SK-N-SH (cell line): ENCODE measurements around the gene TMEM184B. TPM values are rescaled to one million over a fixed set of nuclear protein-coding genes. Genes with fewer than 3 reads are reported as not detected.

ENCODE experiments used
- CTCF ChIA-PET: fragments of 300-600, 350-600 bp; formaldehyde crosslinking; extraction: SDS; loops from one replicate; lab custom pipeline; 2021; lab: Yijun Ruan, JAX
- POLR2A ChIA-PET: fragments of 350-600 bp; sonication (Branson Sonifier 250); formaldehyde crosslinking; extraction: SDS; loops from one replicate; lab custom pipeline; 2020; ENCODE audit warnings: antibody characterized with exemption, inconsistent platforms; lab: Yijun Ruan, JAX
- DNase-seq: peaks from one replicate; pipeline ENCODE4 v3.0.0; 2012
- H2AFZ ChIP-seq: fragments of 200-600 bp; sonication (generic); 2 replicates; pipeline ENCODE4 v1.8.1; 2016; ENCODE audit warnings: antibody characterized with exemption, mild to moderate bottlenecking, low read depth
- H3F3A ChIP-seq: fragments of 200-600 bp; sonication (generic); replicated peaks from 2 replicates; pipeline ENCODE3; 2016; ENCODE audit warnings: antibody characterized with exemption, mild to moderate bottlenecking; ENCODE audit not compliant: insufficient read depth
- H3K27ac ChIP-seq, 2 experiments: fragments of 200-500 bp in 1 of 2; fragments of 200-600 bp in 1 of 2; sonication (Bioruptor generic) in 1 of 2; sonication (generic), shearing (Covaris generic) in 1 of 2; 2 replicates each; pipeline versions ENCODE4 v1.5.1 to v1.6.1; 2014 to 2016; ENCODE audit warnings: low read depth in 2 of 2, inconsistent platforms in 1 of 2, low read length in 1 of 2, mild to moderate bottlenecking in 1 of 2, mixed read lengths in 1 of 2
- H3K27me3 ChIP-seq: fragments of 200-600 bp; sonication (generic), shearing (Covaris generic); 2 replicates; pipeline ENCODE4 v1.6.1; 2016; ENCODE audit warnings: mixed run types; ENCODE audit not compliant: insufficient read depth
- H3K36me3 ChIP-seq, 2 experiments: fragments of 200-500 bp in 1 of 2; fragments of 200-600 bp in 1 of 2; sonication (Bioruptor generic) in 1 of 2; sonication (generic) in 1 of 2; replicated peaks in 1 of 2; 2 replicates each; pipeline versions ENCODE3 to v1.5.1; 2014 to 2016; ENCODE audit warnings: low read length in 1 of 2, mild to moderate bottlenecking in 1 of 2; ENCODE audit not compliant: insufficient read depth in 2 of 2, control insufficient read depth in 1 of 2
- H3K4me1 ChIP-seq, 2 experiments: fragments of 200-500 bp in 1 of 2; fragments of 200-600 bp in 1 of 2; sonication (Bioruptor generic) in 1 of 2; sonication (generic), shearing (Covaris generic) in 1 of 2; 2 replicates each; pipeline versions ENCODE4 v1.5.1 to v1.6.1; 2014 to 2016; ENCODE audit warnings: low read depth in 1 of 2, low read length in 1 of 2, mixed run types in 1 of 2; ENCODE audit not compliant: insufficient read depth in 2 of 2, control insufficient read depth in 1 of 2
- H3K4me2 ChIP-seq: fragments of 200-600 bp; sonication (generic), shearing (Covaris generic); 2 replicates; pipeline ENCODE4 v1.6.1; 2017; ENCODE audit warnings: mixed run types
- H3K4me3 ChIP-seq, 2 experiments: fragments of 200-500 bp in 1 of 2; fragments of 200-600 bp in 1 of 2; sonication (Bioruptor generic) in 1 of 2; sonication (generic), shearing (Covaris generic) in 1 of 2; 2 replicates each; pipeline versions ENCODE4 v1.5.1 to v1.8.1; 2014 to 2016; ENCODE audit warnings: low read depth in 2 of 2, inconsistent platforms in 1 of 2, low read length in 1 of 2, mild to moderate bottlenecking in 1 of 2, mixed read lengths in 1 of 2, moderate library complexity in 1 of 2
- H3K79me2 ChIP-seq: fragments of 200-600 bp; sonication (generic); 2 replicates; pipeline ENCODE4 v1.8.1; 2017; ENCODE audit warnings: mild to moderate bottlenecking; ENCODE audit not compliant: insufficient read depth
- H3K9ac ChIP-seq: fragments of 200-600 bp; sonication (generic); 2 replicates; pipeline ENCODE4 v1.6.1; 2017; ENCODE audit warnings: mixed run types
- H3K9me2 ChIP-seq: fragments of 200-600 bp; sonication (generic); 2 replicates; pipeline ENCODE4 v1.6.1; 2017; ENCODE audit warnings: mixed run types
- H3K9me3 ChIP-seq: fragments of 200-600 bp; sonication (generic); 2 replicates; pipeline ENCODE4 v1.6.1; 2017; ENCODE audit warnings: mixed run types, mild to moderate bottlenecking, moderate library complexity
- H4K20me1 ChIP-seq: fragments of 200-600 bp; sonication (generic); 2 replicates; pipeline ENCODE4 v1.6.1; 2017; ENCODE audit warnings: mild to moderate bottlenecking, mixed run types; ENCODE audit not compliant: insufficient read depth
- ELF1 ChIP-seq: IDR thresholded peaks from 2 replicates; pipeline ENCODE4 v1.4.0; 2012
- EZH2phosphoT487 ChIP-seq: fragments of 200-600 bp; sonication (generic); IDR thresholded peaks from 2 replicates; pipeline ENCODE4 v1.6.1; 2017; ENCODE audit warnings: low read depth, mixed run types, mild to moderate bottlenecking, antibody characterized with exemption, moderate library complexity, borderline replicate concordance
- FOSL2 ChIP-seq: IDR thresholded peaks from 2 replicates; pipeline ENCODE4 v1.4.0; 2012; ENCODE audit warnings: low read depth, mild to moderate bottlenecking, moderate library complexity, borderline replicate concordance
- GABPA ChIP-seq: IDR thresholded peaks from 2 replicates; pipeline ENCODE4 v1.4.0; 2012; ENCODE audit warnings: low read depth, mild to moderate bottlenecking
- JUND ChIP-seq: IDR thresholded peaks from 2 replicates; pipeline ENCODE4 v1.4.0; 2012
- NFIC ChIP-seq: IDR thresholded peaks from 2 replicates; pipeline ENCODE4 v1.4.0; 2012; ENCODE audit warnings: borderline replicate concordance
- NRF1 ChIP-seq: IDR thresholded peaks from 2 replicates; pipeline ENCODE4 v1.6.1; 2012; ENCODE audit warnings: low read depth, mild to moderate bottlenecking, low read length
- POLR2AphosphoS5 ChIP-seq: IDR thresholded peaks from 2 replicates; pipeline ENCODE4 v1.6.1; 2012; ENCODE audit warnings: low read depth, low read length
- RCOR1 ChIP-seq: fragments of 150-350 bp; IDR thresholded peaks from 2 replicates; pipeline ENCODE4 v1.6.1; 2017; ENCODE audit warnings: antibody characterized with exemption, low read length
- RXRA ChIP-seq: IDR thresholded peaks from 2 replicates; pipeline ENCODE4 v1.4.0; 2012; ENCODE audit warnings: low read depth, mild to moderate bottlenecking, borderline replicate concordance
- TEAD4 ChIP-seq: IDR thresholded peaks from 2 replicates; pipeline ENCODE4 v1.4.0; 2012; ENCODE audit warnings: mild to moderate bottlenecking, borderline replicate concordance; ENCODE audit not compliant: insufficient read depth
- WGBS: methylation state at CpG from one replicate; pipeline ENCODE4 v1.1.6; 2017; ENCODE audit warnings: low lambda C conversion rate; 5-methylcytosine and 5-hydroxymethylcytosine counted together
- polyA plus RNA-seq, 3 experiments: library from polyadenylated mRNA; depleted of rRNA; stranded (reverse); fragments of >200 nt; gene quantifications; 2 replicates each; pipeline ENCODE4 v1.2.3, GENCODE V29; 2012
- TF ChIP-seq, protein P1 (sequence below): fragments of 150-350 bp; IDR thresholded peaks from 2 replicates; pipeline ENCODE4 v1.6.1; 2016; ENCODE audit warnings: mild to moderate bottlenecking, low read depth, low read length
- TF ChIP-seq, protein P2 (sequence below): IDR thresholded peaks from 2 replicates; pipeline ENCODE4 v1.6.1; 2012; ENCODE audit warnings: mild to moderate bottlenecking, low read depth, low read length, moderate library complexity
- TF ChIP-seq, protein P3 (sequence below): IDR thresholded peaks from 2 replicates; pipeline ENCODE4 v1.4.0; 2012; ENCODE audit warnings: low read depth, borderline replicate concordance

The TMEM184B gene
- polyA plus RNA-seq, 1 of the 3 experiments (the other 2 are of a cell fraction), result 25.3 TPM

DNA sequence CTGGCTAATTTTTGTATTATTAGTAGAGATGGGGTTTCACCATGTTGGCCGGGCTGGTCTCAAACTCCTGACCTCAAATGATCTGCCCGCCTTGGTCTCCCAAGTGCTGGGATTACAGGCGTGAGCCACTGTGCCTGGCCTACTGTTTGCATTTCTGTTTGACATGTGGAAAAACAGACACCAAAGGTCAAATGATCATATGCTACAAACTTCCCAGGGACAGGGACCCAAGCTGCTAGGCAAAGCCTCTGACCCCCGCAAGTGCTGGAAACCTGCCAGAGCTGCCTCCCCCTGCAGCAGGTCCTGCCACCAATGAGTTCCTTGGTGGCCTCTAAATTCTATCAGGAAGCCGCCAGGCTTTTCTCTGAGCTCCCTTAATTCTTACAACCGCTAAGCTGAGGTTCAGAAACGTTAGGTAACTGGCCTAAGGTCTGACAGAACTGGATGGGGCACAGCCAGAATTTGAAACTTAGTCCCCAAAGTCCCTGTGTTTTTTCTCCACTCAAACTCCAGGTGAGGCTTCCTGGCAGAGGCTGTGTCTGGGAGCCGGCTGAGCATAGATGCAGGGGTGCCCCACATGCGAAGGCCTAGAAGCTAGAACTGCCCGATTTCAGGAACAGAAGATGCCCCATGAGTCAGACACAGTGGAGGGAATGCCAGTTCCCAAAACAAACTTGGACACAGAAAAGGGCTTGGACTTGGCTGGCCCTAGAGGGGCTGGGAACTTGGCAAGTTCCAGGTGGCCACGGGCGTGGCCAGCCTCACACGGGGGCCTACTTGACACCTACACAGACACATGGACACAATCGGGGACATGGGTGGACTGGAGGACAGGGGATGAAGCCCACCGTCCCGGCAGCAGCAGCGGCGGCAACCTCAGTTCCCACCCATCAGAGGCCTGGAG is 37.1 kb upstream of the TMEM184B start:
- Histone ChIP-seq H3K9me2 (no peaks in the 10 kb centered on the region), H3F3A (peaks cover 7% of the 10 kb centered on the region), H3K27me3 (no peaks in the 10 kb centered on the region), H4K20me1 (peaks cover 92% of the 10 kb centered on the region), H2AFZ (no peak overlapping the region), H3K36me3 (peaks cover 0 to 3% of the 10 kb centered on the region in 2 experiments), H3K9me3 (no peaks in the 10 kb centered on the region), H3K4me2 (no peak overlapping the region), H3K27ac (no peak overlapping the region), H3K9ac (no peak overlapping the region), H3K4me1 (peaks cover 20 to 21% of the 10 kb centered on the region in 2 experiments; a peak in 2 of 4 replicates), H3K79me2 (peaks cover 98% of the 10 kb centered on the region), H3K4me3 (no peak overlapping the region)
- ChIA-PET CTCF (no interaction called here), POLR2A (no interaction called here)
- DNase-seq, result no peak
- TF ChIP-seq NFIC (no peak), GABPA (no peak), NRF1 (no peak), TEAD4 (no peak), JUND (no peak), RCOR1 (no peak), POLR2AphosphoS5 (no peak), ELF1 (no peak), FOSL2 (no peak), RXRA (no peak), EZH2phosphoT487 (no peak)
- TF ChIP-seq, protein P1, sequence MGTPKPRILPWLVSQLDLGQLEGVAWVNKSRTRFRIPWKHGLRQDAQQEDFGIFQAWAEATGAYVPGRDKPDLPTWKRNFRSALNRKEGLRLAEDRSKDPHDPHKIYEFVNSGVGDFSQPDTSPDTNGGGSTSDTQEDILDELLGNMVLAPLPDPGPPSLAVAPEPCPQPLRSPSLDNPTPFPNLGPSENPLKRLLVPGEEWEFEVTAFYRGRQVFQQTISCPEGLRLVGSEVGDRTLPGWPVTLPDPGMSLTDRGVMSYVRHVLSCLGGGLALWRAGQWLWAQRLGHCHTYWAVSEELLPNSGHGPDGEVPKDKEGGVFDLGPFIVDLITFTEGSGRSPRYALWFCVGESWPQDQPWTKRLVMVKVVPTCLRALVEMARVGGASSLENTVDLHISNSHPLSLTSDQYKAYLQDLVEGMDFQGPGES, result no peak
- TF ChIP-seq, protein P2, sequence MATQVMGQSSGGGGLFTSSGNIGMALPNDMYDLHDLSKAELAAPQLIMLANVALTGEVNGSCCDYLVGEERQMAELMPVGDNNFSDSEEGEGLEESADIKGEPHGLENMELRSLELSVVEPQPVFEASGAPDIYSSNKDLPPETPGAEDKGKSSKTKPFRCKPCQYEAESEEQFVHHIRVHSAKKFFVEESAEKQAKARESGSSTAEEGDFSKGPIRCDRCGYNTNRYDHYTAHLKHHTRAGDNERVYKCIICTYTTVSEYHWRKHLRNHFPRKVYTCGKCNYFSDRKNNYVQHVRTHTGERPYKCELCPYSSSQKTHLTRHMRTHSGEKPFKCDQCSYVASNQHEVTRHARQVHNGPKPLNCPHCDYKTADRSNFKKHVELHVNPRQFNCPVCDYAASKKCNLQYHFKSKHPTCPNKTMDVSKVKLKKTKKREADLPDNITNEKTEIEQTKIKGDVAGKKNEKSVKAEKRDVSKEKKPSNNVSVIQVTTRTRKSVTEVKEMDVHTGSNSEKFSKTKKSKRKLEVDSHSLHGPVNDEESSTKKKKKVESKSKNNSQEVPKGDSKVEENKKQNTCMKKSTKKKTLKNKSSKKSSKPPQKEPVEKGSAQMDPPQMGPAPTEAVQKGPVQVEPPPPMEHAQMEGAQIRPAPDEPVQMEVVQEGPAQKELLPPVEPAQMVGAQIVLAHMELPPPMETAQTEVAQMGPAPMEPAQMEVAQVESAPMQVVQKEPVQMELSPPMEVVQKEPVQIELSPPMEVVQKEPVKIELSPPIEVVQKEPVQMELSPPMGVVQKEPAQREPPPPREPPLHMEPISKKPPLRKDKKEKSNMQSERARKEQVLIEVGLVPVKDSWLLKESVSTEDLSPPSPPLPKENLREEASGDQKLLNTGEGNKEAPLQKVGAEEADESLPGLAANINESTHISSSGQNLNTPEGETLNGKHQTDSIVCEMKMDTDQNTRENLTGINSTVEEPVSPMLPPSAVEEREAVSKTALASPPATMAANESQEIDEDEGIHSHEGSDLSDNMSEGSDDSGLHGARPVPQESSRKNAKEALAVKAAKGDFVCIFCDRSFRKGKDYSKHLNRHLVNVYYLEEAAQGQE, result no peak
- TF ChIP-seq, protein P3, sequence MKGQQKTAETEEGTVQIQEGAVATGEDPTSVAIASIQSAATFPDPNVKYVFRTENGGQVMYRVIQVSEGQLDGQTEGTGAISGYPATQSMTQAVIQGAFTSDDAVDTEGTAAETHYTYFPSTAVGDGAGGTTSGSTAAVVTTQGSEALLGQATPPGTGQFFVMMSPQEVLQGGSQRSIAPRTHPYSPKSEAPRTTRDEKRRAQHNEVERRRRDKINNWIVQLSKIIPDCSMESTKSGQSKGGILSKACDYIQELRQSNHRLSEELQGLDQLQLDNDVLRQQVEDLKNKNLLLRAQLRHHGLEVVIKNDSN, result no peak
- 95% methylated on average over 5 of the region's 18 CpGs for WGBS
